ENCODE data around the gene CT47C1.

DNA sequence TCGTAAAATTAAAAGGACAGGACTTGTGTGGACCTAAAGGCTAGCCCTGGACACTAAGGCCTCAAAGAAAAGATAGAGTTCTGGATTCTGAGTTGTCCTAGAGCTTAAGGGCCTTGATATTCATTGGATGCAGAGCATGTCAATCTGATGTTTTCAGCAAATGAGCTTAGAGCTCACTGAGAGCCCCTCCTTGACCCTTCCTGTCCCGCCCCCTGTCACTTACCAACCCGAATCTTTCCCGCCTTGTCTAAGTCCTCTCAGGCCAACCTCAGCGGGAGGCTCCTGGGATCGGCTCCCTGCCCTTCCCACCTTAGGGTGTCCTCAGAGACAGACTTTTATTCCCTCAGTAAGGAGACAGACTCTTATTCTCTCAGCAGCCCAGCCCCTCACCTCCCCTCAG, at the start of gene CT47C1:
- TF ChIP-seq POLR2AphosphoS5 (IDR thresholded peaks at IDR 0.05; ENCODE audit: low read depth) (no peak), GABPA (IDR thresholded peaks at IDR 0.05; ENCODE audit: low read depth) (no peak), SPI1 (IDR thresholded peaks at IDR 0.05; ENCODE audit: borderline replicate concordance, low read depth) (no peak)
- TF ChIP-seq, protein P1, sequence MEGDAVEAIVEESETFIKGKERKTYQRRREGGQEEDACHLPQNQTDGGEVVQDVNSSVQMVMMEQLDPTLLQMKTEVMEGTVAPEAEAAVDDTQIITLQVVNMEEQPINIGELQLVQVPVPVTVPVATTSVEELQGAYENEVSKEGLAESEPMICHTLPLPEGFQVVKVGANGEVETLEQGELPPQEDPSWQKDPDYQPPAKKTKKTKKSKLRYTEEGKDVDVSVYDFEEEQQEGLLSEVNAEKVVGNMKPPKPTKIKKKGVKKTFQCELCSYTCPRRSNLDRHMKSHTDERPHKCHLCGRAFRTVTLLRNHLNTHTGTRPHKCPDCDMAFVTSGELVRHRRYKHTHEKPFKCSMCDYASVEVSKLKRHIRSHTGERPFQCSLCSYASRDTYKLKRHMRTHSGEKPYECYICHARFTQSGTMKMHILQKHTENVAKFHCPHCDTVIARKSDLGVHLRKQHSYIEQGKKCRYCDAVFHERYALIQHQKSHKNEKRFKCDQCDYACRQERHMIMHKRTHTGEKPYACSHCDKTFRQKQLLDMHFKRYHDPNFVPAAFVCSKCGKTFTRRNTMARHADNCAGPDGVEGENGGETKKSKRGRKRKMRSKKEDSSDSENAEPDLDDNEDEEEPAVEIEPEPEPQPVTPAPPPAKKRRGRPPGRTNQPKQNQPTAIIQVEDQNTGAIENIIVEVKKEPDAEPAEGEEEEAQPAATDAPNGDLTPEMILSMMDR (IDR thresholded peaks at IDR 0.05; ENCODE audit: insufficient read depth, low read length): no peak
- TF ChIP-seq, protein P2, sequence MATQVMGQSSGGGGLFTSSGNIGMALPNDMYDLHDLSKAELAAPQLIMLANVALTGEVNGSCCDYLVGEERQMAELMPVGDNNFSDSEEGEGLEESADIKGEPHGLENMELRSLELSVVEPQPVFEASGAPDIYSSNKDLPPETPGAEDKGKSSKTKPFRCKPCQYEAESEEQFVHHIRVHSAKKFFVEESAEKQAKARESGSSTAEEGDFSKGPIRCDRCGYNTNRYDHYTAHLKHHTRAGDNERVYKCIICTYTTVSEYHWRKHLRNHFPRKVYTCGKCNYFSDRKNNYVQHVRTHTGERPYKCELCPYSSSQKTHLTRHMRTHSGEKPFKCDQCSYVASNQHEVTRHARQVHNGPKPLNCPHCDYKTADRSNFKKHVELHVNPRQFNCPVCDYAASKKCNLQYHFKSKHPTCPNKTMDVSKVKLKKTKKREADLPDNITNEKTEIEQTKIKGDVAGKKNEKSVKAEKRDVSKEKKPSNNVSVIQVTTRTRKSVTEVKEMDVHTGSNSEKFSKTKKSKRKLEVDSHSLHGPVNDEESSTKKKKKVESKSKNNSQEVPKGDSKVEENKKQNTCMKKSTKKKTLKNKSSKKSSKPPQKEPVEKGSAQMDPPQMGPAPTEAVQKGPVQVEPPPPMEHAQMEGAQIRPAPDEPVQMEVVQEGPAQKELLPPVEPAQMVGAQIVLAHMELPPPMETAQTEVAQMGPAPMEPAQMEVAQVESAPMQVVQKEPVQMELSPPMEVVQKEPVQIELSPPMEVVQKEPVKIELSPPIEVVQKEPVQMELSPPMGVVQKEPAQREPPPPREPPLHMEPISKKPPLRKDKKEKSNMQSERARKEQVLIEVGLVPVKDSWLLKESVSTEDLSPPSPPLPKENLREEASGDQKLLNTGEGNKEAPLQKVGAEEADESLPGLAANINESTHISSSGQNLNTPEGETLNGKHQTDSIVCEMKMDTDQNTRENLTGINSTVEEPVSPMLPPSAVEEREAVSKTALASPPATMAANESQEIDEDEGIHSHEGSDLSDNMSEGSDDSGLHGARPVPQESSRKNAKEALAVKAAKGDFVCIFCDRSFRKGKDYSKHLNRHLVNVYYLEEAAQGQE (IDR thresholded peaks at IDR 0.05; ENCODE audit: insufficient replicate concordance, low read depth): no peak

Data from HL-60 (cell line).